GM18951 (cell line): Measurements from ENCODE around the gene RNF169.
"Not testable (repeated sequence)": the region's sequence is repeated elsewhere in the genome, so short reads cannot be mapped to it uniquely, and the experiment has no call there.

Experiments used
- POLR2A ChIP-seq: IDR thresholded peaks from 4 replicates; pipeline ENCODE4 v1.6.1; 2011; ENCODE audit warnings: mild to moderate bottlenecking; ENCODE audit not compliant: insufficient read length, insufficient read depth; ENCODE audit errors: extremely low read depth
- in situ Hi-C: fragments of 300-500 bp; cut with MboI; formaldehyde crosslinking; loops from one replicate; pipeline ENCODE4 v1.12.0; 2022; ENCODE audit warnings: low sequenced_read_pairs, mixed read lengths, inconsistent platforms; ENCODE audit not compliant: unreplicated experiment

Gene RNF169

GRCh38 chr11:74806267-74806666, 57.6 kb downstream of the RNF169 start:
- no peak for TF ChIP-seq POLR2A
- in situ Hi-C loops, result no loop called here

GRCh38 chr11:74809801-74810200, 61.2 kb downstream of the RNF169 start:
- TF ChIP-seq POLR2A, result no peak
- in situ Hi-C loops, result no loop called here

- TF ChIP-seq POLR2A, result no peak
- in situ Hi-C loops, result no loop called here
These were observed 67.3 kb downstream of the RNF169 start for GRCh38 chr11:74815966-74816365.

GRCh38 chr11:74816664-74817063, 68.0 kb downstream of the RNF169 start:
- in situ Hi-C loops, result no loop called here
- no peak for TF ChIP-seq POLR2A

- in situ Hi-C loops, result no loop called here
- no peak for TF ChIP-seq POLR2A
These were observed 69.8 kb downstream of the RNF169 start for GRCh38 chr11:74818283-74818946.

GRCh38 chr11:74819400-74819799, 70.8 kb downstream of the RNF169 start:
- no peak for TF ChIP-seq POLR2A
- in situ Hi-C loops, result no loop called here

GRCh38 chr11:74820763-74821162, 72.1 kb downstream of the RNF169 start:
- in situ Hi-C loops, result no loop called here

GRCh38 chr11:74822170-74822569, 73.5 kb downstream of the RNF169 start:
- in situ Hi-C loops, result no loop called here
- TF ChIP-seq POLR2A, result no peak

More at GRCh38 chr11:74820763-74821162, 72.1 kb downstream of the RNF169 start:
- no peak for TF ChIP-seq POLR2A

GRCh38 chr11:74824285-74824982, 75.8 kb downstream of the RNF169 start:
- in situ Hi-C loops, result no loop called here
- TF ChIP-seq POLR2A, result no peak

GRCh38 chr11:74825596-74825995, 76.9 kb downstream of the RNF169 start:
- in situ Hi-C loops, result not testable (repeated sequence)

- in situ Hi-C loops, result no loop called here
- TF ChIP-seq POLR2A, result no peak
These were observed 78.3 kb downstream of the RNF169 start for GRCh38 chr11:74826901-74827300.

GRCh38 chr11:74837191-74837590, 88.5 kb downstream of the RNF169 start:
- no peak for TF ChIP-seq POLR2A
- in situ Hi-C loops, result no loop called here

- in situ Hi-C loops, result no loop called here
These were observed 89.5 kb downstream of the RNF169 start for GRCh38 chr11:74838188-74838587.

GRCh38 chr11:74839446-74839845, 90.8 kb downstream of the RNF169 start:
- no peak for TF ChIP-seq POLR2A
- in situ Hi-C loops, result no loop called here

More at GRCh38 chr11:74838188-74838587, 89.5 kb downstream of the RNF169 start:
- TF ChIP-seq POLR2A, result no peak
